GM23338 (cell line): ENCODE measurements around the gene KCNA4. TPM values are rescaled to one million over a fixed set of nuclear protein-coding genes. Genes with fewer than 3 reads are reported as not detected.

Experiments
- ATAC-seq: fragments of 200-7000 bp; cut with Tn5 transposase; 3 replicates; pipeline ENCODE4 v1.9.1; 2020
- DNase-seq: peaks from one replicate; pipeline ENCODE4 v3.0.0-alpha.2; 2015; ENCODE audit warnings: low spot score
- H2AFZ ChIP-seq: fragments of 200-600 bp; sonication (generic); 2 replicates; pipeline ENCODE4 v1.8.0; 2016; ENCODE audit warnings: antibody characterized with exemption, mild to moderate bottlenecking, moderate library complexity
- H3F3A ChIP-seq: fragments of 200-600 bp; sonication (generic); replicated peaks from 2 replicates; pipeline ENCODE4 v1.8.0; 2017; ENCODE audit warnings: antibody characterized with exemption, mixed run types, low read depth
- H3K27ac ChIP-seq: fragments of 200-600 bp; sonication (generic); 2 replicates; pipeline ENCODE4 v1.6.1; 2016; ENCODE audit warnings: low read depth
- H3K27me3 ChIP-seq: fragments of 200-600 bp; sonication (generic); 2 replicates; pipeline ENCODE4 v1.8.0; 2016; ENCODE audit warnings: mild to moderate bottlenecking, mixed run types, moderate library complexity; ENCODE audit not compliant: insufficient read depth
- H3K36me3 ChIP-seq: fragments of 200-600 bp; sonication (generic); 2 replicates; pipeline ENCODE4 v1.8.0; 2016; ENCODE audit warnings: mild to moderate bottlenecking; ENCODE audit not compliant: insufficient read depth
- H3K4me1 ChIP-seq: fragments of 200-600 bp; sonication (generic); 2 replicates; pipeline ENCODE4 v1.8.0; 2016; ENCODE audit warnings: mild to moderate bottlenecking, moderate library complexity; ENCODE audit not compliant: insufficient read depth
- H3K4me2 ChIP-seq: fragments of 200-600 bp; sonication (generic); 2 replicates; pipeline ENCODE4 v1.7.1; 2017; ENCODE audit warnings: mixed run types
- H3K4me3 ChIP-seq: fragments of 200-600 bp; sonication (generic); 2 replicates; pipeline ENCODE4 v1.6.1; 2016; ENCODE audit warnings: mixed run types
- H3K79me2 ChIP-seq: fragments of 200-600 bp; sonication (generic); replicated peaks from 2 replicates; pipeline ENCODE4 v1.8.0; 2017; ENCODE audit warnings: mild to moderate bottlenecking; ENCODE audit not compliant: insufficient read depth
- H3K9me2 ChIP-seq: fragments of 200-600 bp; sonication (generic); 2 replicates; pipeline ENCODE4 v1.8.0; 2017; ENCODE audit not compliant: insufficient read depth
- H4K20me1 ChIP-seq: fragments of 200-600 bp; sonication (generic); replicated peaks from 2 replicates; pipeline ENCODE4 v1.8.0; 2017; ENCODE audit warnings: mild to moderate bottlenecking; ENCODE audit not compliant: insufficient read depth
- H3K27ac Mint-ChIP-seq: 2 replicates; pipeline ENCODE4 v1.8.0; 2020; ENCODE audit warnings: inconsistent platforms, mild to moderate bottlenecking, moderate library complexity, mixed read lengths
- H3K27me3 Mint-ChIP-seq: 3 replicates; pipeline ENCODE4 v1.8.0; 2022; ENCODE audit warnings: low read depth, mild to moderate bottlenecking, moderate library complexity, mixed read lengths, inconsistent platforms; ENCODE audit not compliant: insufficient read depth, poor library complexity
- H3K36me3 Mint-ChIP-seq: 3 replicates; pipeline ENCODE4 v1.8.0; 2021; ENCODE audit warnings: low read depth, mild to moderate bottlenecking, inconsistent platforms, moderate library complexity, mixed read lengths
- H3K4me1 Mint-ChIP-seq: 3 replicates; pipeline ENCODE4 v1.8.0; 2020; ENCODE audit warnings: mild to moderate bottlenecking, inconsistent platforms, mixed read lengths
- H3K4me3 Mint-ChIP-seq: 3 replicates; pipeline ENCODE4 v1.8.0; 2021; ENCODE audit warnings: moderate library complexity, mild to moderate bottlenecking, inconsistent platforms, mixed read lengths
- H3K9me3 Mint-ChIP-seq: 3 replicates; pipeline ENCODE4 v1.8.0; 2020; ENCODE audit warnings: moderate library complexity, mild to moderate bottlenecking, inconsistent platforms, mixed read lengths
- CREB1 ChIP-seq: fragments of 250-450 bp; sonication (Bioruptor Pico); IDR thresholded peaks from 2 replicates; pipeline ENCODE4 v1.5.0; 2020; ENCODE audit warnings: low read depth, mild to moderate bottlenecking, moderate library complexity
- CTCF ChIP-seq, 2 experiments: fragments of 200-600 bp in 1 of 2; sonication (generic) in 1 of 2; conservative IDR thresholded peaks; 2 replicates each; pipeline versions ENCODE4 v1.5.1 to v1.6.1; 2016 to 2017; ENCODE audit warnings: antibody characterized with exemption in 2 of 2, low read depth in 2 of 2, mild to moderate bottlenecking in 2 of 2, moderate library complexity in 1 of 2
- ETS1 ChIP-seq: IDR thresholded peaks from 2 replicates; pipeline ENCODE4 v1.6.1; 2016; ENCODE audit warnings: antibody characterized with exemption
- EZH2 ChIP-seq: fragments of 200-600 bp; sonication (generic); IDR thresholded peaks from one replicate; pipeline ENCODE4 v1.8.0; 2017; ENCODE audit warnings: antibody characterized with exemption, mild to moderate bottlenecking, low read depth; ENCODE audit not compliant: unreplicated experiment
- EZH2phosphoT487 ChIP-seq: fragments of 200-600 bp; sonication (generic); IDR thresholded peaks from one replicate; pipeline ENCODE4 v1.8.1; 2018; ENCODE audit warnings: antibody characterized with exemption; ENCODE audit not compliant: unreplicated experiment
- JUNB ChIP-seq: IDR thresholded peaks from one replicate; pipeline ENCODE4 v1.6.1; 2016; ENCODE audit warnings: antibody characterized with exemption; ENCODE audit not compliant: unreplicated experiment
- NANOG ChIP-seq: IDR thresholded peaks from 2 replicates; pipeline ENCODE4 v1.6.1; 2016; ENCODE audit warnings: antibody characterized with exemption, borderline replicate concordance
- POLR2AphosphoS5 ChIP-seq: IDR thresholded peaks from 2 replicates; pipeline ENCODE4 v1.6.1; 2016; ENCODE audit warnings: antibody characterized with exemption, low read depth
- REST ChIP-seq: IDR thresholded peaks from one replicate; pipeline ENCODE4 v1.6.1; 2018; ENCODE audit warnings: antibody characterized with exemption; ENCODE audit not compliant: unreplicated experiment
- STAT1 ChIP-seq: IDR thresholded peaks from one replicate; pipeline ENCODE4 v1.6.1; 2016; ENCODE audit warnings: antibody characterized with exemption; ENCODE audit not compliant: unreplicated experiment
- ZNF114 ChIP-seq: fragments of 250-450 bp; sonication (Bioruptor Pico); IDR thresholded peaks from 2 replicates; pipeline ENCODE4 v1.5.0; 2020; ENCODE audit warnings: mild to moderate bottlenecking, moderate library complexity
- ZNF331 ChIP-seq: fragments of 250-450 bp; sonication (Bioruptor Pico); IDR thresholded peaks from 2 replicates; pipeline ENCODE4 v1.5.0; 2020; ENCODE audit warnings: low read depth, mild to moderate bottlenecking, moderate library complexity
- ZNF462 ChIP-seq: fragments of 250-450 bp; sonication (Bioruptor Pico); IDR thresholded peaks from 2 replicates; pipeline ENCODE4 v1.5.0; 2020; ENCODE audit warnings: mild to moderate bottlenecking, moderate library complexity
- polyA plus RNA-seq: library from polyadenylated mRNA; unstranded; fragments of >200 nt; fragmentation: Nextera tagmentation; extraction: Ambion mirVana; gene quantifications from 2 replicates; pipeline ENCODE4 v1.2.1, GENCODE V29; 2016
- total RNA-seq: library from RNA; depleted of rRNA; stranded (reverse); fragments of >200 nt; shearing (Covaris generic); gene quantifications from 2 replicates; pipeline ENCODE4 v1.2.3, GENCODE V29; 2014

The KCNA4 gene
- total and polyA plus RNA-seq, 2 experiments from 2014 or later, result not detected

GRCh38 chr11:29985248-29985647 lies 31.6 kb downstream of the KCNA4 start:
- no peak for TF ChIP-seq ZNF114
- TF ChIP-seq JUNB, result no peak
- no peak for TF ChIP-seq POLR2AphosphoS5
- no peak for TF ChIP-seq STAT1
- no peak for TF ChIP-seq EZH2
- no peak for TF ChIP-seq REST
- TF ChIP-seq CTCF (conservative IDR thresholded peaks at IDR 0.05; ENCODE audit: low read depth in 2 of 2), result no peak
- TF ChIP-seq EZH2phosphoT487, result no peak
- TF ChIP-seq CREB1 (CRISPR knock-in tag), result no peak
- TF ChIP-seq ZNF331 (CRISPR knock-in tag), result no peak
- TF ChIP-seq ZNF462 (CRISPR knock-in tag), result no peak
- no peak for TF ChIP-seq NANOG
- no peak for TF ChIP-seq ETS1
- no peak overlapping the region for H3K4me3 Mint-ChIP-seq
- Histone ChIP-seq H3K79me2 (no peaks in the 10 kb centered on the region), H3K4me2 (no peak overlapping the region), H3K4me1 (no peaks in the 10 kb centered on the region), H3K27ac (no peak overlapping the region), H3K9me2 (no peaks in the 10 kb centered on the region), H3K27me3 (no peaks in the 10 kb centered on the region), H4K20me1 (no peaks in the 10 kb centered on the region), H2AFZ (no peak overlapping the region), H3K36me3 (no peaks in the 10 kb centered on the region), H3K4me3 (no peak overlapping the region), H3F3A (no peaks in the 10 kb centered on the region)
- ATAC-seq, result no peak
- H3K27ac Mint-ChIP-seq, result no peak overlapping the region
- no peaks in the 10 kb centered on the region; the same call in 2 of the 3 replicates for H3K4me1 Mint-ChIP-seq
- H3K9me3 Mint-ChIP-seq, result no peaks in the 10 kb centered on the region
- no peak for DNase-seq
- H3K36me3 Mint-ChIP-seq, result no peaks in the 10 kb centered on the region
- H3K27me3 Mint-ChIP-seq, result peaks cover 4% of the 10 kb centered on the region
